HL-60 (cell line): ENCODE measurements around the gene RFTN1.

ENCODE experiments used
- DNase-seq, 2 experiments: peaks; one replicate each; pipeline ENCODE4 v3.0.0-alpha.2; 2010 to 2020; ENCODE audit warnings: low read depth in 1 of 2, low spot score in 1 of 2
- H3K27ac ChIP-seq: fragments of 250-450 bp; sonication (Bioruptor Pico); replicated peaks from 2 replicates; pipeline ENCODE4 v1.5.1; 2020; ENCODE audit warnings: mild to moderate bottlenecking, moderate library complexity
- H3K27me3 ChIP-seq: fragments of 250-450 bp; sonication (Bioruptor Pico); 2 replicates; pipeline ENCODE4 v1.5.1; 2021; ENCODE audit warnings: mild to moderate bottlenecking, moderate library complexity; ENCODE audit not compliant: insufficient read depth, poor library complexity, severe bottlenecking
- H3K4me3 ChIP-seq: replicated peaks from 2 replicates; pipeline ENCODE4 v1.5.1; 2011; ENCODE audit warnings: mild to moderate bottlenecking, control low read depth, low read length; ENCODE audit not compliant: insufficient read depth
- CTCF ChIP-seq: IDR thresholded peaks from one replicate; pipeline ENCODE4 v1.5.1; 2011; ENCODE audit warnings: low read length, control low read depth, inconsistent platforms; ENCODE audit not compliant: insufficient read depth
- GABPA ChIP-seq: IDR thresholded peaks from 2 replicates; pipeline ENCODE4 v1.6.1; 2012; ENCODE audit warnings: low read depth
- POLR2AphosphoS5 ChIP-seq: IDR thresholded peaks from 2 replicates; pipeline ENCODE4 v1.6.1; 2012; ENCODE audit warnings: low read depth
- REST ChIP-seq: IDR thresholded peaks from 2 replicates; pipeline ENCODE4 v1.6.1; 2012; ENCODE audit warnings: low read depth; ENCODE audit not compliant: insufficient replicate concordance
- SPI1 ChIP-seq: IDR thresholded peaks from 2 replicates; pipeline ENCODE4 v1.6.1; 2012; ENCODE audit warnings: low read depth, mild to moderate bottlenecking, borderline replicate concordance

Gene RFTN1

GRCh38 chr3:16370872-16371740 is 142.4 kb downstream of the RFTN1 start:
- H3K27me3 ChIP-seq, result no peaks in the 10 kb centered on the region
- TF ChIP-seq POLR2AphosphoS5, result no peak
- TF ChIP-seq REST, result no peak
- no peak for TF ChIP-seq CTCF
- no peak for TF ChIP-seq SPI1
- TF ChIP-seq GABPA, result no peak
- DNase-seq, result no peak
- no peak overlapping the region for H3K4me3 ChIP-seq
- H3K27ac ChIP-seq, result no peak overlapping the region

- Histone ChIP-seq H3K4me3 (no peak overlapping the region), H3K27ac (no peak overlapping the region), H3K27me3 (no peaks in the 10 kb centered on the region)
- TF ChIP-seq REST (no peak), SPI1 (no peak), CTCF (no peak), POLR2AphosphoS5 (no peak), GABPA (no peak)
- DNase-seq, result no peak
Observed at GRCh38 chr3:16370503-16370871, 143.0 kb downstream of the RFTN1 start.

GRCh38 chr3:16369885-16370284 is 143.6 kb downstream of the RFTN1 start:
- DNase-seq, result no peak
- TF ChIP-seq GABPA, result no peak
- no peak for TF ChIP-seq CTCF
- TF ChIP-seq POLR2AphosphoS5, result no peak
- TF ChIP-seq SPI1, result no peak
- TF ChIP-seq REST, result no peak
- no peak overlapping the region for H3K27ac ChIP-seq
- H3K27me3 ChIP-seq, result no peaks in the 10 kb centered on the region
- no peak overlapping the region for H3K4me3 ChIP-seq
